ENCODE measurements around the gene PRIM1. TPM values are rescaled to one million over a fixed set of nuclear protein-coding genes. Genes with fewer than 3 reads are reported as not detected.

Gene PRIM1
- total RNA-seq, 4 donors from 2014 or later = 3.7 to 30.3 (median 10.6) TPM

DNA sequence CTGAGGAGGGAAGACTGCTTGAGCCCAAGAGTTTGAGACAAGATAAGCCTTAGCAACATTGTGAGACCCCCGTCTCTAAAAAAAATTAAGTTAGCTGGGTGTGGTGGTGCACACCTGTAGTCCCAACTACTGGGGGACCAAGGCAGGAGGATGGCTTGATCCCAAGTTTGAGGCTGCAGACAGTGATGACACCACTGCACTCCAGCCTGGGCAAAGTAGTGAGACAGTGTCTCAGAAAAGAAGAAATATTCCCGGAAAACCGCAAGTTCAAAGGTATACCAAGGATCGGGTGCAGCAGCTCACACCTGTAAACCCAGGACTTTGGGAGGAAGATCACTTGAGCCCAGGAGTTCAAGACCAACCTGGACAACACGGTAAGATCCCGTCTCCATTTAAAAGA lies 69.8 kb downstream of the PRIM1 start:
- H3K4me1 ChIP-seq = peaks cover 12 to 91% (median 39%) of the 10 kb centered on the region in 3 donors
- TF ChIP-seq, protein P1, sequence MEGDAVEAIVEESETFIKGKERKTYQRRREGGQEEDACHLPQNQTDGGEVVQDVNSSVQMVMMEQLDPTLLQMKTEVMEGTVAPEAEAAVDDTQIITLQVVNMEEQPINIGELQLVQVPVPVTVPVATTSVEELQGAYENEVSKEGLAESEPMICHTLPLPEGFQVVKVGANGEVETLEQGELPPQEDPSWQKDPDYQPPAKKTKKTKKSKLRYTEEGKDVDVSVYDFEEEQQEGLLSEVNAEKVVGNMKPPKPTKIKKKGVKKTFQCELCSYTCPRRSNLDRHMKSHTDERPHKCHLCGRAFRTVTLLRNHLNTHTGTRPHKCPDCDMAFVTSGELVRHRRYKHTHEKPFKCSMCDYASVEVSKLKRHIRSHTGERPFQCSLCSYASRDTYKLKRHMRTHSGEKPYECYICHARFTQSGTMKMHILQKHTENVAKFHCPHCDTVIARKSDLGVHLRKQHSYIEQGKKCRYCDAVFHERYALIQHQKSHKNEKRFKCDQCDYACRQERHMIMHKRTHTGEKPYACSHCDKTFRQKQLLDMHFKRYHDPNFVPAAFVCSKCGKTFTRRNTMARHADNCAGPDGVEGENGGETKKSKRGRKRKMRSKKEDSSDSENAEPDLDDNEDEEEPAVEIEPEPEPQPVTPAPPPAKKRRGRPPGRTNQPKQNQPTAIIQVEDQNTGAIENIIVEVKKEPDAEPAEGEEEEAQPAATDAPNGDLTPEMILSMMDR (IDR thresholded peaks at IDR 0.05) = no peak
- no peak for TF ChIP-seq POLR2A (IDR thresholded peaks at IDR 0.05)
- H3K4me3 ChIP-seq = no peak overlapping the region
- peaks cover 0 to 38% (median 0%) of the 10 kb centered on the region in 3 donors for H3K36me3 ChIP-seq
- WGBS, 2 donors = 81 to 84% methylated on average over 6 of the region's 6 CpGs
- no peak overlapping the region for H3K27ac ChIP-seq
- intact Hi-C loops (cut with DNase I) = no loop called here
- no peaks in the 10 kb centered on the region for H3K27me3 ChIP-seq
- DNase-seq = no peak
- no peaks in the 10 kb centered on the region for H3K9me3 ChIP-seq

Other genes starting within 250 kb of the PRIM1 start
- gene RBMS2, start 230.5 kb downstream of the PRIM1 start, total RNA-seq = 10 to 100 TPM in 1 of 4 donors, 1 to 10 TPM in 3; 4.0 to 16.8 (median 6.8) TPM
- 10 to 100 TPM; 36.7 to 65.3 (median 59.8) TPM for gene BAZ2A, start 122.0 kb downstream of the PRIM1 start, total RNA-seq
- gene ATP5F1B, start 106.3 kb downstream of the PRIM1 start, total RNA-seq = 100 to 1,000 TPM; 337 to 726 (median 526) TPM
- 100 to 1,000 TPM in 2 of 4 donors, 10 to 100 TPM in 2; 61.9 to 157 (median 100) TPM for gene PTGES3, start 64.0 kb downstream of the PRIM1 start, total RNA-seq
- gene NACA, start 27.0 kb downstream of the PRIM1 start, total RNA-seq = 1,000 to 10,000 TPM; 1,083 to 1,907 (median 1,546) TPM
- gene HSD17B6, start 11.0 kb upstream of the PRIM1 start, total RNA-seq = 10 to 100 TPM in 1 of 4 donors, 1 to 10 TPM in 1, under 1 TPM in 1, not detected in 1; 0.88 to 13.2 (median 5.6) TPM
- gene SDR9C7, start 182.1 kb upstream of the PRIM1 start, total RNA-seq = 10 to 100 TPM in 3 of 4 donors, 1 to 10 TPM in 1; 2.9 to 42.1 (median 19.8) TPM
- 1 to 10 TPM in 3 of 4 donors, under 1 TPM in 1; 0.38 to 4.5 (median 2.1) TPM for gene RDH16, start 205.3 kb upstream of the PRIM1 start, total RNA-seq

Measured in esophagus squamous epithelium (tissue), 5 donors.